IMR-90 (cell line): ENCODE data around the gene SEC14L6.

Experiments used
- CTCF ChIP-seq: conservative IDR thresholded peaks from 2 replicates; pipeline ENCODE4 v1.5.1; 2012; ENCODE audit warnings: mild to moderate bottlenecking, low read depth, low read length, improper control_type of control experiment
- MXI1 ChIP-seq: IDR thresholded peaks from 2 replicates; pipeline ENCODE4 v1.6.1; 2012; ENCODE audit warnings: low read depth, mild to moderate bottlenecking, low read length, moderate library complexity, borderline replicate concordance
- POLR2A ChIP-seq: IDR thresholded peaks from 2 replicates; pipeline ENCODE4 v1.6.1; 2012; ENCODE audit warnings: mild to moderate bottlenecking, low read depth, low read length
- RAD21 ChIP-seq: IDR thresholded peaks from 2 replicates; pipeline ENCODE4 v1.6.1; 2012; ENCODE audit warnings: low read length, improper control_type of control experiment
- RCOR1 ChIP-seq: IDR thresholded peaks from 2 replicates; pipeline ENCODE4 v1.6.1; 2012; ENCODE audit warnings: mild to moderate bottlenecking, low read length, improper control_type of control experiment; ENCODE audit not compliant: insufficient replicate concordance
- RFX5 ChIP-seq: IDR thresholded peaks from 2 replicates; pipeline ENCODE4 v1.8.0; 2012; ENCODE audit warnings: low read depth, mild to moderate bottlenecking, low read length, moderate library complexity
- USF2 ChIP-seq: fragments of 150-350 bp; IDR thresholded peaks from 2 replicates; pipeline ENCODE4 v1.6.1; 2017; ENCODE audit warnings: mild to moderate bottlenecking, antibody characterized with exemption, low read length, low read depth

GRCh38 chr22:30472994-30473720 lies 73.4 kb downstream of the SEC14L6 start:
- TF ChIP-seq CTCF: no peak
- no peak for TF ChIP-seq RAD21
- TF ChIP-seq POLR2A: no peak
- TF ChIP-seq RFX5: no peak
- TF ChIP-seq MXI1: no peak
- no peak for TF ChIP-seq USF2
- no peak for TF ChIP-seq RCOR1
